GM12873 (cell line): Measurements from ENCODE around the gene TMEM170A.

Source experiments
- CTCF ChIP-seq: IDR thresholded peaks from 2 replicates; pipeline ENCODE4 v1.5.1; 2012; ENCODE audit warnings: low read depth, mild to moderate bottlenecking, moderate library complexity, low read length, control low read depth; ENCODE audit not compliant: insufficient read depth; ENCODE audit errors: missing control alignments

The TMEM170A gene

GRCh38 chr16:75432828-75433731 is 31.4 kb downstream of the TMEM170A start, which contains the start of gene CFDP1:
CFDP1 (minus strand) TSS chr16:75433503; CDS start chr16:75433352, 151 bp downstream.
- no peak for TF ChIP-seq CTCF

- TF ChIP-seq CTCF: no peak
Observed at GRCh38 chr16:75429621-75430403, 34.7 kb downstream of the TMEM170A start.

- TF ChIP-seq CTCF: no peak
Observed at GRCh38 chr16:75423723-75424104, 40.8 kb downstream of the TMEM170A start.

- TF ChIP-seq CTCF: no peak
Observed at GRCh38 chr16:75421820-75422126, 42.7 kb downstream of the TMEM170A start.

GRCh38 chr16:75420987-75421819 is 43.3 kb downstream of the TMEM170A start:
- no peak for TF ChIP-seq CTCF

- TF ChIP-seq CTCF: no peak
Observed at GRCh38 chr16:75416904-75417565, 47.5 kb downstream of the TMEM170A start.
